GM21423 (cell line): ENCODE data around the gene BTNL9.
"Not testable (repeated sequence)": the region's sequence is repeated elsewhere in the genome, so short reads cannot be mapped to it uniquely, and the experiment has no call there.

Experiments
- ATAC-seq: cut with Tn5 transposase; IDR thresholded peaks from one replicate; pipeline ENCODE4 v1.9.1; 2021; ENCODE audit warnings: mild to moderate bottlenecking, moderate library complexity; ENCODE audit not compliant: unreplicated experiment

Gene BTNL9

DNA sequence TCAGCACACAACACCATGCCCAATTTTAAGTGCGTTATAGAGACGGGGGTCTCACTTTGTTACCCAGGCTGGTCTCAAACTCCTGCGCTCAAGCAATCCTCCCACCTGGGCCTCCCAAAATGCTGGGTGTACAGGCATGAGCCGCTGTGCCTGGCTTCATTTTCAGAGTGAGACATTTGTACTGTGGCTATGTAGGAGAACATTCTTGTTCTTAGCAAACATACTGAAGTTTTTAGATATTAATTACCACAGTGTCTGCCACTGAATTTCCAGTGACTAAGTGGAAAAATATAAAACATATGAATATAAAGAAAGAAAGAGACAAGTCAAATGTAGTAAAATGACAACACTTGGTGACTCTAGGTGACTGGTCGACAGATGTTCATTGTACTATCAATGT, 20.9 kb downstream of the BTNL9 start:
- no peak for ATAC-seq

DNA sequence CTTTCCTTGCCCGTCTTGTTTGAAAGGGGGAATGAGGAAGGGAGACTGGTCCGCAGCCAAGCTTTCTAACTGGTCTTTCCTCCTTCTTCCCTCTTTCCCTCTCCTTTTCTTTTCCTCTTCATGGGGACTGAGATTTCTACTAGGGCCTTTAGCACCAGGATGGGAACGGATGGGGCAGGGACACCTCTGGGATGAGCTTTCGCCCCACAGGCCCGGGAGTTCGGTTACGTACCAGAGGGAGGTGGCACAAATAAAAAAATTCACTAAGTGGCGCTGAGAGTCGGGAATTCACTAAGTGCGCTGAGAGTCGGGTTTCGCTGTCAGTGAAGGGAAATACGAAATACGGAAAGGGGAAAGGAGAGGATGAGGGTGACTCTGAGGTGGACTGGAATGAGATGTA, 21.6 kb downstream of the BTNL9 start:
- no peak for ATAC-seq

DNA sequence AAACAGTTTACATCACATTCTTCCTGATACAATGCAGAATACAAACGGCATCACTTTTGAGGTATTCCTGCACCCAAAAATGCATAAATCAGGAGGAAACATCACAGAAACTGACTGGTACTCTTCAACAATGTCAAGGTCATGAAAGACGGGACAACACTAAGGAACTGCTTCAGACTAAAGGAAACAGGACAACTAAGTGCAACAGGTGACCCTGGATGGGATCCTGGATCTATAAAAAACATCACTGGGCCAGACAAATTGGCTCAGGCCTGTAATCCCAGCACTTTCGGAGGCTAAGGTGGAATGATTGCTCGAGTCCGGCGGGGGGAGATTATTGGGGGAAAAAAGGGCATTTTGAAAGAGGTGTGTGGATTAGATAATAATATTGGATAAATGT, 22.6 kb downstream of the BTNL9 start:
- no peak for ATAC-seq

DNA sequence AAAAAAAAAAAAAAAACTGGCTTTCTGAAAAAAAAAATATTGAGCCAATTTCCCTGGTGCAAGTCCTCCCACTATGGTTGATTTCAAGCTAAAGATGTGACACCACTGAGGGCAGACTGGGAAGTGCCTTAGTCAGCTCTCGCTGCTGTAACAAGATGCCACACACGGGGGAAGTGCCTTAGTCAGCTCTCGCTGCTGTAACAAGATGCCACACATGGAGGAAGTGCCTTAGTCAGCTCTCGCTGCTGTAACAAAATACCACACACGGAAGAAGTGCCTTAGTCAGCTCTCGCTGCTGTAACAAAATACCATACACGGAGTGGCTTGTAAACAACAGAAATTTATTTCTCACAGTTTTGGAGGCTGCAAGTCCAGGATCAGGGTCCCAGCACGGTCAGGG, 23.4 kb downstream of the BTNL9 start:
- ATAC-seq, result no peak

DNA sequence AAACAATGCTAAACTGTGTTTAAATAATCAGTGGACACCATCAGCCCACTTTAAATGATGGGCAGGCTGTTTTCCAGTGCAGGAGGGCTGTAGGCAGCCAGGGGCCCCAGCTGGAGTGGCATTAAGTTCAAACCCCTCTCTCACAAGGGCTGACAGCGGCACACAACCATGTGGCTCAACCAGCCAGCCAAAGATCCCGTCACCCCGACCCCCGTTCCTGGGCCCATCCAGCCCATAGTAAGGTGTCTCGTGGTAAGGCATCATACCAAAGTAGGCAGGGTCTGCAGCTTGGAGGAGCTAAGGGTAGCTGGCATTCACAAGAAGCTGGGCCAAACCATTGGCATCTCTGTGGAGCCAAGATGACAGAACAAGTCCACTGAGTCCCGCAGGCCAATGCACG, 24.9 kb downstream of the BTNL9 start:
- no peak for ATAC-seq

DNA sequence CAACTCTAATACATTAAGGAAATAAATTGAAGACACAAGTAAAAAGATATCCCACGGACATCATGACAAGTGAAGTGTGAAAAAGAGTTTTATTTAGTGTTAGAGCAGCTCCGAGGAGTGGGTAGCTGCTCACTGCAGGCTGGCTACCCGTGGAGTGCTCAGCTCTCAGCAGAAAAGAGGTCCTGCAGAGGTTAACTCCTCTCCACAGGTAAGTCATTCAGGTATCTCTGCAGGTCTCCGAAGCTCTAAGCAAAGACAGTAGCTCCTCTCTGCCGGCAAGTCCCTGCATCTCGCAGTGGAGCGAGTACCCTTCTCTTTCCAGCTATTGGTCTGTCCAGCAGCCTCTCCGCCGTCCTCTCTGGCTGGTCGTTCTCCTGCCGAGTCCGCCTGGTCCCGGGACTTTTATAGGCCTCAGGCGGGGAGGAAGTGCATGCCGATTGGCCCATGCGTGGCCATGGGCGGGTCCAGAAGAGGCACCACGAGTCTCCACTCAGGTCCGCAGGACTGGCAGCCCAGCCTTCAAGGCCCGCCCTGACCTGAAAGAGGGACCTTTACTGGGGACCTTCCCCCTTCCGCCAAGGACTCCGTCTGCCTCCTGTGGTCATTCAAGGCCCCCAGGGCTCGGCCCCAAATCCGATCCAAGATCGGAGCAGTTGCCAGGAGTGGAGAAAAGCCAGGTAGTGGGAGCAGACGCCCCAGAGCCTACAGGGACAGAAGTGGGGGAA, 29.9 kb downstream of the BTNL9 start:
- ATAC-seq, result no peak

DNA sequence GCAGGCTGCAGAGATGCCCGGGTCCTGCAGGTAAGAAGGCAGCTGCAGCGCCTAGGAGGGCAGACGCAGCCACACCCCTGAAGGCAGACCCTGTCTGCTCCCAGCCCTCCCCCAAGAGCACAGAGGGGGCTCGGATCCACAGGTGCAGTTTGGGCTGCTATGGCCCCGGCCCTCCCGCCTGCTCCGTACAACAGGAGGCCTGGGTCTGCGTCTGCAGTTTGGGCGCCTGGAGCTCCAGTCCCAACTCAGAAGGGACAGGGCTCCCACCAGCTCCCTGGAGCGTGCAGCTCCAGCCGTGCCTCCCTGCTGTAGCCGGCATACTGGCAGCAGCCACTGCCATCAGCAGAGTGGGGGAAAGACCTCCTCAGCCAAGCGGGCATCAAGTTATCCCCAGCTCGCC, 30.5 kb downstream of the BTNL9 start:
- no peak for ATAC-seq

DNA sequence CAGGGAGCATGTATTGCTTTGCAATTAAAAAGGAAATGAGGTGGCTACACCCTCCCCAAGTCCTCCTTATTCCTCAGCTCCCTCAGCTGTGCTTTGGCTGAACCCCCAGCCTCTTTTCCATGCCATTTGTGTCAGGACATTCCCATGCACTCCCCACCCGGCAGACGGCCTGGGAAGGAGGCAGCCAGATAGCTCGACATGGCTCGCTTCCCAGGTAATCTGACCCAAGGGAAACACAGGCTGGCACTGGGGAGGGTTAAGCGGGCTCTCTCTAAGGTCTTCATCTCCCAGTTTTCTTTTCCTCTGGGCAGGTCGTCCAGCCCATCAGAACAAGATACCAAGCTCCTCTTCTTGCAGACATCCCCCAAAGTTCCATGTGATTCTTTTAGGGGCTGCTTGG, 31.2 kb downstream of the BTNL9 start:
- ATAC-seq, result no peak

DNA sequence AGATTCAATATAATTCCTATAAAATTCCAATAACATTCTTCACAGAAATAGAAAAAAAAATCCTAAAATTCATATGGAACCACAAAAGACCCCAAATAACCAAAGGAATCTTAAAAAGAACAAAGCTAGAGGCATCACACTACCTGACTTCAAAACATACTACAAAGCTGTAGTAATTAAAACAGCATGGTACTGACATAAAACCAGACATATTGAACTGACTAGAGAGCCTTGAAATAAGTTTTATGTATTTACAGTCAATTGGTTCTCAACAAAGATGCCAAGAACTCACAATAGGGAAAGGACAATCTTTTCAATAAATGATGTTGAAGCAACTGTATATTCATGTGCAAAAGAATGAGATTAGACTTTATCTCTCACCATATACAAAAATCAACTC, 36.9 kb downstream of the BTNL9 start:
- no peak for ATAC-seq

DNA sequence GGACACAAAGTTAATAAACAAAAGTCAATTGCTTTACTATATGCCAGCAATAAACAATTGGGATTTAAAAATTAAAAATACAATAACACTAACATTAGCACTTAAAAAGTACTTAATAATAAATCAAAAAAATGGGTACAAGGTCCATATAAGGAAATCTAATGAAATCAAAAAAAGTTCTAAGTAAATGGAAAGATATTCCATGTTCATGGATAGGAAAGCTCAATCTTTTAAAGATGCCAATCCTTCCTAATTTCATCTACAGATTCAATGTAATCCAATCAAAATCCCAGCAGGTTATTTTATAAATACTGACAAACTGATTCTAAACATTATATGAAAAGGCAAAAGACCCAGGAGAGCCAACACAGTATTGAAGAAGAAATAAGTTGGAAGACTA, 41.9 kb downstream of the BTNL9 start:
- ATAC-seq, result no peak

DNA sequence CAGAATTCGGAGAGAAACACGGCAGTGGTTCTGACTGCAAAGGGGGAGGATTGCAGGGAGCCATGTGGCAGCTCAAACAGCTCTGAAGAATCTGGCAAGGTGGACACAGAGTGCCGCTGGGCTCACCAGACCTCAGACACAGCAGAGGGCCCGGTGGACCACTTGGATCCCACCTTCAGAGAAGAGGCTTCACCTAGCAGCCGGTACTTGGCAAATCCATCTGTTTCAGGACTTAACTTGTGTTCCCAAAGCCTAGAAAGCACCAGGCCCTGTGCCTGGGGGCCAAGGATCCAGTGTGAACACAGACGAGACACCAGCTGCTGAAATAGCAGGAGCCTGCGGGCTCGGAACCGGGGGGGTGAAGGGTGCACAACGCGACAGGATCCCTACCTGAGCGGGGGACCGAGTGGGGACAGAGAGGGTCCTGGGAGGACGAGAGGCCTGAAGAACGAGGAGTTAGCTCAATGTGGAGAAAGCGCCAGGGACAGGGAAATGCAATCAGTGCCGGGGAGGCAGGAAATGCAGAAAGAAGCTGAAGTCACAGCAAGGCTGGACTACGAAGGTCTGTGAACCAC, 44.6 kb downstream of the BTNL9 start:
- no peak for ATAC-seq

DNA sequence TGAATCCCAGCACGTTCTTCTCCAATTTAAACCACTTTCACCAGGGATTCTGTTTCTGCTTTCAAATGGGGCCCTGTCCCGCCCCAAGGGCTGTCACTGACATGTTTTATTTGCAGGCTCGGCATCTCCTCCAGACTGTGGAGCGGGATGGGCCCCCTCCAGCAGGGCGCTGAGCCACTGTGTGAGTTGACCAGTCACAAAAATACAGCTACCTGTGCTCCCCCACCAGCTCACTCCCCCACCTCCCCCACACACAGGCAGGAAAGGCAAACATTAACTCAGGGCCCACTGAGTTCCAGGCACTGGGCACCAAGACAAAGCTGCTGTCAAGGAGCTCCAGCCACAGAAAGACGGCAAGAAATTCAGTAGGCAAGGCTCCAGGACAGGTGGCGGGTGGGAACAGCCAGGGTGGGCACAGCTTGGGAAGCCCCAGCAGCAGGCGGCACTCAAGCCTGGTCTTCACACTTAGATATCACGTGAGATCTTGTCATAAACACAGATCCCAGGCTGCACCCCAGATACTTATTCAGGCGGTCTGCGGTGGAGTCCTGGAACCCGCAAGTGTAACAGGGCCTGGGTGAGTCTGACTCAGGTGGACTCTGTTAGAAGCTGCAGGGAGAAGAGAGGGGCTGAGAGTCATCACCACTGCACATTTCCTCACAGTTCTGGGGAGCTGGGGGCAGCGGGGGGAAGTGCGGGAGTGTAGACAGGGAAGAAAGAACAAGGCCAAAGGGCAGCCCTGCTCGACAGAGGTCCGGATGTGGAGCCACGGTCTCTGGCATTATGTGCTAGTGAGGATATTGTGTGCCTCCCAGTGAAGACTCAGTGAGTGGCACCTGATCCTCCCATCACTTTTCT, 46.2 kb downstream of the BTNL9 start:
- ATAC-seq, result no peak

DNA sequence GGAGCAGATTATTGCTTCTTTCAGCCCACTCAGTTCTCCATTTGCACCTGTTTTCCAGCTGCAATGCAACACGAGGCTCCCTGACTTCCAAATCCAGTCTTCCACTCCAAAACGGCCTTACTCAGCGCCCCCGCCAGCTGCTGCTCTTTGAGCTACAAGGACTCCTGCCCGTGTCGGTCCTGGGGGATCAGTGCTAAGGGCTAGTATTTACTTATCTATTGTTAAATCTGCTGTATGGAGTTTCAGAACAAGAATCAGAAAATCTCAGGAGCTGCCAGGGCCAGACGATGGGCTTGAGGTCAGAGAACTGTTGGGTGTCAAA, 46.8 kb downstream of the BTNL9 start:
- ATAC-seq, result no peak

DNA sequence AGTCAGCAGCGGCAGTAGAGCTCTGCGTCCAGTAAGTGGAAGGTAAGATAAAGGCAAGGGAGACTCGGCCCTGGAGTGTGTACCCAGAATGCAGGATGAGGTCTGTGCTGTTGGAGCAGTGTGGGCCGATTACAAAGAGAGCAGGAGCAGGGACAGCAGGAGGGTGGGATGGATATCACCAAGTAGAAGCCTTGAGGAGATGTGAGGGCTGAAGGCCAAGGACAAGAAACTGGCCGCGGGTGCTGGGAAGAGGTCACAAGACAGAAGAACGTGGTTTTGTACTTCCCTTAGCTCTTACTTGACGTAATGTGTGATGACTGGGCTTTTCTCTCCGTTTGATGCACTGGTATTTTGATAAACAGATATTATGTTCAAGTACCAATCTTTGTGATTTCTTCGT, 47.2 kb downstream of the BTNL9 start:
- ATAC-seq, result no peak

DNA sequence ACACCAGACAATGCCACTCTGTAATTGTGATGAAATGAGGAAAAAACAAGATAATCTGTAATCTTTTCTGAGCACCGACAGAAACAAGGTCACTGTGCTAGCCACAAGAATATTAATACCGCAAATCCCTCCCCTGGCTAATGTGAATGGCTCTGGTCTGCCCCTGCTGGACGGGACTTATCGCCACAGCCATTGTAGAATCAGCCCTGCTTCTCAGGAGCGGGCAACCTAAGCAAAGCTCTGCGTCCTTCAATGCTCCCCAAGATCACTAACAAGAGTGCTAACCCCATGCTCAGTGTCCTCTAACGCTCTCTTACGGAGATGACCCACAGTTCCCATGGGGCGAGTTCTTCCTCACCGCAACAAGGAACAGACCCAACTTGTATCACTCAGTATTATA, 48.2 kb downstream of the BTNL9 start:
- ATAC-seq, result no peak

DNA sequence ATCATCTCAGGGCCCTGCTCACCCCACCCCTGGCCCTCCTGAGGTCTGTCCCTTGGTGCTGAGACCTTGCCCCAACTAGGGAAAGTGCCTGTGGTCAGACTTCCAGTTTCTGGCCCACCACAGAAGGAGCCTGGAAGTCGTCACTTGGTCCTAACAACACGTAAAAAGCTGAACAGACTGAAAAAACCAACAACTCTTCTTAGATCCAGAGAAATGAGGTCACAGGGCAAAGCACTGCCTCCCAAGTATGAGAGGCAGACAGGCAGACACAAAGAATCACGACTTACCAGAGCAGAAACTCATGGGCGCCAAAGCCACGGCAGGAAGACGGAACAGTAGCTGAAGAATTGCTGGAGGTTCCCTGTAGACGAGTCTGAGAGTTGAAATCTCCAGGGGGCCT, 52.4 kb downstream of the BTNL9 start:
- ATAC-seq, result no peak

DNA sequence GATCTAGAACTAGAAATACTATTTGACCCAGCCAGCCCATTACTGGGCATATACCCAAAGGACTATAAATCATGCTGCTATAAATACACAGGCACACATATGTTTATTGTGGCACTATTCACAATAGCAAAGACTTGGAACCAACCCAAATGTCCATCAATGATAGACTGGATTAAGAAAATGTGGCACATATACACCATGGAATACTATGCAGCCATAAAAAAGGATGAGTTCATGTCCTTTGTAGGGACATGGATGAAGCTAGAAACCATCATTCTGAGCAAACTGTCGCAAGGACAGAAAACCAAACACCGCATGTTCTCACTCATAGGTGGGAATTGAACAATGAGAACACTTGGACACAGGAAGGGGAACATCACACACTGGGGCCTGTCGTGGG, 55.1 kb downstream of the BTNL9 start:
- ATAC-seq, result not testable (repeated sequence)

DNA sequence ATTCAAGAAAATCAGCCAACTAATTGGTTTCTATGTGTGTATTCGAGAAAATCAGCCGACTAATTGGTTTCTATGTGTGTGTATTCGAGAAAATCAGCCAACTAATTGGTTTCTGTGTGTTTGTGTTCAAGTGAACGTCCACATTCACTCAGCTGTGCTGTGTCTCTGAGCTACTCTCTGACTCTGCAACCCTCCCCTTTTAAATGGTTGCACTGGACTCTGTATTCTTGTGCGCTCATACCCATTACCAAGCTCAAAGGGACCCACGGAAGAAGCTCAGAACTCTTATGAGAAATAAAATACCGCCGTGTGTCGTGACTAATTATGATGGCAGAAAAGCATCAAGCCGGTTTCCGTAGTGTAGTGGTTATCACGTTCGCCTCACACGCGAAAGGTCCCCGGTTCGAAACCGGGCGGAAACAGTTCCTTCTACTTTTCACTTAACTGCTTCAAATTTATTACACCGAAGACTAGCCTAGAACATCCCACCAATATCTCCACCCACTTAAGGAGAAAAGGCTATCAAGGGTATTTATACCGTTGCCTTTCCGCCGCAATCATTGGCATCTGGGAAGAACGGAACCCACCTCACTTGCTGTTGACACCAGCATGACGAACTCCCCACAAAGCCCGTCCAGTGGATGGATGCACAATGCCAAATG, 56.8 kb downstream of the BTNL9 start:
- not testable (repeated sequence) for ATAC-seq

DNA sequence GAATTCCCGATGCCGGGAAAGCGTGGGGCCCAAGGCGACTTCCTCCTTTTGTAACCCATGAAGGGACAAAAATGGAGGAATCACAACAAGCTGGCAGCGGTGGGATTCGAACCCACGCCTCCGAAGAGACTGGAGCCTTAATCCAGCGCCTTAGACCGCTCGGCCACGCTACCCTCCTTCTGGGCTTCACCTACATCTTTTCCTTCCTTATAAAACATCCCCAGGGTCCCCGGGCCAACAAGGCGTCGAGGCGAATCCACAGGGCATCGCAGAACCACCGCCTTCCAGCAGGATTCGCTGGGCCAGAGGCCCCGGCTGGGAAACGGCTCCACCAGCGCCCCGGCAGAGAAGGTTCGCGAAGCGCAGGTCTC, 57.3 kb downstream of the BTNL9 start:
- ATAC-seq, result not testable (repeated sequence)

DNA sequence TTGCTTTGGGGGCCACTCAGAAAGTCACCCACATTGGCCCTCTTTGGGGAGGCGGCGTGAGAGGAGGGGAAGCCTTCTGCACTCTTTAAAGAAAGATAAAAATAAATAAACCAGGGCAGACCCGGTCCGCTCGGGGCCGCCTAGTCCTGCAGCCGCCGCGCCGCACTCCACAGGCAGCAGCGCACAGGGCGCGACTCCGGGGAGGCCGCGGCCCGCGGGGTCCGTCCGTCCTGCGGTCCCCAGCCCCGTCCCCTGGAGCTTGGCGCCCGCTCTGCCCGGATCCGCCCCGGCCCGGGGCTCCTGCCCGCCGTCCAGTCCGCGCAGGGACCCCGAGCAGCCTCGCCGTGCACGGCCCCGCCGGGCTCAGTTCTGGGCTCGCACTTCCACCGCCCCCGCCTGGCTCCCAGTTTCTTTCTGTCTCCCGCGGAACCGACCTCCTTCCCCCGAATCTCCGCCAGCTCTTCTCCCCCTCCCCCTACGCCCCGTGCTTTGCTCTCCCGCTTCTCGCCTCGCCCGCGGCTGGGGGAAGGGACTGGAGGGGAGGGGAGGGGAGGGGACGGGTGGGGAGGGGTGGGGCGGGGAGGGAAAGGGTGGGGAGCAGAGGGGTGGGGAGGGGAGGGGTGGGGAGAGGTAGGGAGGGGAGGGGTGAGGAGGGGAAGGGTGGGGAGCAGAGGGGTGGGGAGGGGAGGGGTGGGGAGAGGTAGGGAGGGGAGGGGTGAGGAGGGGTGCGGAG, 57.9 kb downstream of the BTNL9 start:
- not testable (repeated sequence) for ATAC-seq
